GM12875 (cell line): Measurements from ENCODE around the gene TANK.
"Not testable (repeated sequence)": the region's sequence is repeated elsewhere in the genome, so short reads cannot be mapped to it uniquely, and the experiment has no call there.

Source experiments
- H3K4me3 ChIP-seq: one replicate; pipeline ENCODE4 v1.5.1; 2011; ENCODE audit warnings: low read depth, low read length, control low read depth
- TF ChIP-seq, protein P1 (sequence below): IDR thresholded peaks from 2 replicates; pipeline ENCODE4 v1.5.1; 2011; ENCODE audit warnings: low read depth, mild to moderate bottlenecking, control low read depth, inconsistent platforms, low read length, moderate library complexity, borderline replicate concordance; ENCODE audit not compliant: insufficient read depth

TANK gene

DNA sequence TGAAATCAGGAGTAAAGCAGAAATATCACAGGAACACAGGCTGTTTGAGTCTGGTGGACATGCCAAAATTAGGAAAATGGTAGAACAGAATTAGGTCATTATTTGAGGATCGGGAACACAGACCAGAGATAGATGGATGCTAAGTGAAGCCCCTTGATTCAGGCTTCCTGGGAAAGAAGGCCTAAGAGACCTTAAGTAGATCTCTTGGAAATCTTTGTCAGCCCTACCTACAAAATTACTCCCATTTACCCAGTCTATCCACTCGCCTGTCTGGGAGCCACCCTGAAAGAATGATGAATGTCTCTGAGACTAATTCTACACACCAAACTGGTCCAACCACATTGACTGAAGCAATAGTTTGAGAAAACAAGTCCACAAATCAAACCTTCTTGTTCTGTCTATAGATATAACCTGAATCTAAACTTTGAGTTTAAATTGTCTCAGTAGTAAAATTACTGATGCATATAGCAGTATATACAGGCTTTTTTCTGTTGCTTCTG lies 36.6 kb upstream of the TANK start:
- no peak overlapping the region for H3K4me3 ChIP-seq
- TF ChIP-seq, protein P1, sequence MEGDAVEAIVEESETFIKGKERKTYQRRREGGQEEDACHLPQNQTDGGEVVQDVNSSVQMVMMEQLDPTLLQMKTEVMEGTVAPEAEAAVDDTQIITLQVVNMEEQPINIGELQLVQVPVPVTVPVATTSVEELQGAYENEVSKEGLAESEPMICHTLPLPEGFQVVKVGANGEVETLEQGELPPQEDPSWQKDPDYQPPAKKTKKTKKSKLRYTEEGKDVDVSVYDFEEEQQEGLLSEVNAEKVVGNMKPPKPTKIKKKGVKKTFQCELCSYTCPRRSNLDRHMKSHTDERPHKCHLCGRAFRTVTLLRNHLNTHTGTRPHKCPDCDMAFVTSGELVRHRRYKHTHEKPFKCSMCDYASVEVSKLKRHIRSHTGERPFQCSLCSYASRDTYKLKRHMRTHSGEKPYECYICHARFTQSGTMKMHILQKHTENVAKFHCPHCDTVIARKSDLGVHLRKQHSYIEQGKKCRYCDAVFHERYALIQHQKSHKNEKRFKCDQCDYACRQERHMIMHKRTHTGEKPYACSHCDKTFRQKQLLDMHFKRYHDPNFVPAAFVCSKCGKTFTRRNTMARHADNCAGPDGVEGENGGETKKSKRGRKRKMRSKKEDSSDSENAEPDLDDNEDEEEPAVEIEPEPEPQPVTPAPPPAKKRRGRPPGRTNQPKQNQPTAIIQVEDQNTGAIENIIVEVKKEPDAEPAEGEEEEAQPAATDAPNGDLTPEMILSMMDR = no peak

DNA sequence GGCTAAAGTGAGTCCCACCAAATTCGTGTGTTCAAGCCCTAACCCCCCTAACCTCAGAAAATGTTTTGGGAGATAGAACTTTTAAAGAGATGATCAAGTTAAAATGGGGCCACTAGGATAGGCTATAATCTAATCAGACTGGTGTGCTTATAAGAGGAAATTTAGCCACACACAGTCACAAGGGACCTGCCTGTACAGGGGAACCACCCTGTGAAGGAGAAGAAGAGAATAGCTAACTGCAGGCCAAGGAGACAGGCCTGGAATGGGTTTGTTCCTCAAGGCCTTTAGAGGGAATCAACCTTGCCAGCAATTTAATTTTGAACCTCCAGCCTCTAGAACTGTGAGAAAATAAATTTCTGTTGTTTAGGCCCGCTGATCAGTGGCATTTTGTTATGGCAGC lies 36.0 kb upstream of the TANK start:
- TF ChIP-seq, protein P1 = no peak
- no peak overlapping the region for H3K4me3 ChIP-seq

DNA sequence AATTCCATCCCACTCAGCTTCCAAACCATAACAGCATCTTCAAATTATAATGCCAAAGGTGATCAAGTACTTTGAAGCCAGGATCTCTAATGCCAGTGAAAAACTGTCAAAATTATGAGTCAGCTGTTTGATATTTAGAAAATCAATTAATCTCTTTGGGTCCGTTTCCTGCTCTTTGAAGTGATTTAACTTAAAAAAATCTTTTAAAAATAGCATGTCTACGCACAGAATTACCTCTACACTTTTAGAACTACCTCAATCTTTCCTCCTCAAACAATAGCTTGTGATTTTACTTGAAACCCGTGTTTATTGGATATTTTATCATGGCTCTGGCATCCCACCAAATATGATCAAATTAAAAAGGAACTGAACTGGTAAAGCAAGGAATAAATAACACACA lies 31.3 kb upstream of the TANK start:
- no peak overlapping the region for H3K4me3 ChIP-seq
- TF ChIP-seq, protein P1 = no peak

DNA sequence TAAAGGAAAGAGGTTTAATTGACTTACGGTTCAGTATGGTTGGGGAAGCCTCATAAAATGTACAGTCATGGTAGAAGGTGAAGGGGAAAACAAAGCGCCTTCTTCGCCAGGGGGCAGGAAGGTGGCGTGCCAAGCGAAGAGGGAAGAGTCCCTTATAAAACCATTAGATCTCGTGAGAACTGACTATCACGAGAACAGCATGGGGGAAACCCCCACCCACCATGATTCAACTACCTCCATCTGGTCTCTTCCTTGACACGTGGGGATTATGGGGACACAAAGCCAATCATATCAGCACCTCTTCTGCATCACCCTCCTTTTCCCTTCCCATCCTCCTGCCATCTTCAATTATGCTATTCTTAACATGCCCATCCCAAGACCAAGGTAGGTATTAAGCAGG lies 29.9 kb upstream of the TANK start:
- TF ChIP-seq, protein P1 = no peak
- H3K4me3 ChIP-seq = no peak overlapping the region

DNA sequence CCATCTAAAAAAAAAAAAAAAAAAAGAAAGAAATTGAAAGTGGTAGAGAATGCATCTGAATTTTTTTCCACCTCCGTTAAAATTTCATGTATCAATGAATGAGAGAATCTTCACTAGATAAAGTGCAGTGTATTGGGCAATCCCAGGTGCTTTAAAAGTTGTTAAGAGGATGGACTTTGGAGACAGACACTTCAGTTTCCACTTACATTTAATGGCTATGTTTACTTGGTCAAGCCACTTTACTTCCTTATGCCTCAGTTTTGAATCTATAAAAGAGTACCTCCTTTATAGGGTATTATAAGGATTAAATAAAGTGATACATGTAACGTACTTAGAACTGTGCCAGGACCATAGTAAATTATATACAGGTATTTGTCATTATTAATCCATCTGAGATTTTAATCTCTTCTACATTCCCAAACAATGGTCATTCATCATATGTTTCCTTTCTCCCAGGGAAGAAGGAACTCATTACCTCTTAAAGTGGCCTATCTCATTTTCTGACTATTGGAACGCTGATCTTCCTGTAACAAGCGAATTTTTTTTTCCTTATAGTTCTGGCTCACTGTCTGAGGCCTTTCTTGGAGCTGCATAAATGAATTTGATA lies 29.1 kb upstream of the TANK start:
- TF ChIP-seq, protein P1 = no peak
- no peak overlapping the region for H3K4me3 ChIP-seq

DNA sequence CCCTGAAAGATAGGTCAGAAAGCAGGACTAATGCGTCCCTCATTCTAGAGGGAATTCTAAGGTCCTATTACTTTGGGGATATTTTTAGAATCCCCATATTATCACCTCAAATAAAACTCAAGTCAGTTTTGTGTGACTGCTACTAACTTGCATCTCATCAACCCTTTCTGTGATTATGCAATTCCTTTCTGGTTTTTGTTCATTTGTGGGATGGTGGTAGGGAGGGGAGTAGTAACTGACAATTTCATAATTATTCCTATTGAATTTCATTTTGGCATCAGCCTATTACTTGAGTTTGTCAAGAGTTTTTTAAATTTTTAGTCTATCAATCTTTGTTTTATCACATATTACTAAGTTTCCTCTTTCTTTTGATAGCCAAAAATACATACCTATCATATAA lies 28.4 kb upstream of the TANK start:
- TF ChIP-seq, protein P1 = no peak
- H3K4me3 ChIP-seq = no peak overlapping the region

DNA sequence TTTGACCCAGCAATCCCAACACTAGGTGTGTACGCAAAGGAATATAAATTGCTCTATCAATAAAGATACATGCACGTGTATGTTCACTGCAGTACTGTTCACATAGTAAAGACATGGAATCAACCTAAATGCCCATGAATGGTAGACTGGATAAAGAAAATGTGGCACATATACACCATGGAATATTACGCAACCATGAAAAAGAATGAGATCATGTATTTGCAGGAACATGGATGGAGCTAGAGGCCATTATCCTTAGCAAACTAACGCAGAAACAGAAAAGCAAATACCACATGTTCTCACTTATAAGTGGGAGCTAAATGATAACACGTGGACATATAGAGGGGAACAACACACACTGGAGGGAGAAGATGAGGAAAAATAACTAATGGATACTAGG lies 27.8 kb upstream of the TANK start:
- not testable (repeated sequence) for H3K4me3 ChIP-seq

DNA sequence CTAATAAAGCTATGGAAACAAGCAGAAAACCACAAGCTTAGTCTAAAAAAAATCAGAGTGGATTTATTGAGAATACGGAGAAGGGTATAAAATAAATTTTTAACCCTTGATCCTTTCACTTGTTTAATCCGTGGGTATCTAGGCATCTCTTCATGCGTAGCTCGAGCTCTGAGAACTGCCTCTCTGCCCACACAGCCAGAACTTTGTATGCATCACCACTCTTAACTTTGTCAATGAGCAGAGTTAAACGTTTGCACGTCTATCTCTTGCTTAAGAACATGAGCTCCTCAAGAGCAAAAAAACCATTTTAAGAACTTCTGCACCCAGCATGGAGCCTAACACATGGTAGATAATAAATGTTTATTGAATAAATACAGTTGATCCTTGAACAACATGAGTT lies 26.9 kb upstream of the TANK start:
- TF ChIP-seq, protein P1 = no peak
- H3K4me3 ChIP-seq = no peak overlapping the region
